ENCODE results near the gene KDF1. TPM values are rescaled to one million over a fixed set of nuclear protein-coding genes. Genes with fewer than 3 reads are reported as not detected.
A peak's percentile ranks its signal among the peaks of the same experiment; 100 is the strongest.

The KDF1 gene
- total RNA-seq, 1 experiment from 2014 or later: not detected

DNA sequence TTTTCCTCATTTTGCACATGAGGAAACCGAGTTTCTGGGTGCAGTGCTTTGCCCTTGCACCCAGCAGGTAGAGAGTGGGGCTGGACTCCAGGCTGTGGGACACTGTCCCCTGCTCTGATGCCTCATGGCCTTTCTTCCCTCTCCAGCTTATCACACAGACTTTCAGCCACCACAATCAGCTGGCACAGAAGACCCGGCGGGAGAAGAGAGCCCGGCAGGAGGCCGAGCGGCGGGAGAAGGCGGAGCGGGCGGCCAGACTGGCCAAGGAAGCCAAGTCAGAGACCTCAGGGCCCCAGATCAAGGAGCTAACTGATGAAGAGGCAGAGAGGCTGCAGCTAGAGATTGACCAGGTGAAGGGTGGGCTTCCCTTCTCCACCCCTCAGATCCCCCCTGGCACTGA, 19.0 kb downstream of the KDF1 start:
- in situ Hi-C loops (cut with HindIII; ENCODE audit: low pct_unique_long_range_greater_than_20kb, low sequenced_read_pairs): no loop called here
- DNase-seq (ENCODE audit: low read depth, low spot score): no peak

DNA sequence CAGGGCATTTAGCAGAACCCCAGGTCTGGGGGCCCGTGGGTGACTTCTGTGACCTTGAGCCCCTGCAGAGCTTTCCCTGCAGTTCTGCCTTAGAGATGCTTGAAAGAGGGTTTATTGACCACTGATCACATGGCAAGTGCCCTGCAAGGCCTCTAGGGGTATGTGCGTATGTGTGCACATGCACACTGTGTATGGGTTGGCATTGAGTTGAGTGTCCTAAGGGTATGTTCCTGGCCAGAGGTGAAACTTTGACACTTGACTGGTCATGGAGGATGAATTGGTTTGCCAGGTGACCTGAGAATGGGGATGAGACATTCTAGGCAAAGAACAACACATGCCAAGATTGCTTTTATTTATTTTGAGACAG, 21.6 kb downstream of the KDF1 start:
- no peak for DNase-seq (ENCODE audit: low read depth, low spot score)
- in situ Hi-C loops (cut with HindIII; ENCODE audit: low pct_unique_long_range_greater_than_20kb, low sequenced_read_pairs): no loop called here

DNA sequence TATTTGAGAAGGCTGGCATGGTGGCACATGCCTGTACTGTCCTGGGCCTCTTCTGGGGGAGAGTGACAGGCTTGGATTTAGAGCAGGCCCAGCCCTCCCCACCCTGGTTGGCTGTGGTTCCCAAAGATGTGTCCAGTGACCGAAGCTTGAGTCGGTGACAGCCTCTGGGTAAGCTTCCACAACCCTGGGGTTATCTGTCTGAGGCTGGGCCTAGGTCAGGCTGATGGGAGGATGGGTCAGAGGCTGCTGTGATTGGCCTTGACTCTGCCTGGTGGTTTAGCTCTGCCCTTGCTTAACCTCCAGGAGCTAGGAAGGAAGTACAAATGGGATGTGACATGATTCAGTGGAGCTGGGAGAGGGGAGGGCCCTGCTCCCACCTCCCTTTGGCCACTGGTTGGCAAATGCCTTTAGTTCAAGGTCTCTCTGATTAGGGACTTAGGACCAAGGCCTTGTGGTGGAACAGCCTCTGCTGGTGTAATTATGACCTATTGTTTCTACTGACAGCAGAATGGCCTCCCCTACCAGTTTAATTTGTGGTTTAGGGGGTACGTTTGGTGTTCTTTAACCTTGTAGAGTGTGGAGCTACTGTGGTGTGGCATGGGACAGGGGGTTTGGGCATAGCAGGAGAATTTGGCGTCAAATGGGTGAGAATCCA, 22.1 kb downstream of the KDF1 start:
- no peak for DNase-seq (ENCODE audit: low read depth, low spot score)
- in situ Hi-C loops (cut with HindIII; ENCODE audit: low pct_unique_long_range_greater_than_20kb, low sequenced_read_pairs): no loop called here

DNA sequence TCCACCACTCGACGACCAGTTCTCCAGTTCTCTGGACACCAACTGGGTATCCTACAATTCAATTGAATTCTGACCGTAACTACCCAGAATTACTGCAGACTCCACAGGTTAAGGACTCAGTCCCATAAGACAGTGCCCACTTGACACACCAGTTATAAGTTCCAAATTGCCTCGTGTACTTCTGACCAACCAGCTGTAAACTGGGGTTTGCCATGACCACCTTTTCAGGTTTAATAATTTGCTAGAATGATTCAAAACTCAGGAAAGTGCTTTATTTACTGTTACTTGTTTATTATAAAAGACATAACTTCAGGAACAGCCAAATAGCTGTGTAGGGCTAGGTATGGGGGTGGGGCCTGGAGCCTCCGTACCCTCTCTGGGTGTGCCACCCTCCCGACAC, 23.4 kb downstream of the KDF1 start:
- in situ Hi-C loops (cut with HindIII; ENCODE audit: low pct_unique_long_range_greater_than_20kb, low sequenced_read_pairs): no loop called here
- no peak for DNase-seq (ENCODE audit: low read depth, low spot score)

DNA sequence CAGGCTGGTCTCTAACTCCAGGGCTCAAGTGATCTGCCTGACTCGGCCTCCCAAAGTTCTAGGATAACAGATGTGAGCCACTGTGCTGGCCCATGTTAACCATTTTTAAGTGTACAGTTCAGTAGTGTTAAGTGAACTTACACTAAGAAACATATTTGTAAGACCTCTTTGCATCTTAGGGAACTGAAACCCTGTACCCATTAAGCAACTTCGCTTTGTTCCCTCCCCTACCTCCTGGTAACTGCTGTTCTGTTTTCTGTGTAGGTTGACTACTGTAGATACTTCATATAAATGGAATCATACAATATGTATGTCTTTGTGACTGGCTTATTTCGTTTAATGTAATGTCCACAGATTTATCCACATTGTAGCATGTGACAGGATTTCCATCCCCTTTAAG, 27.7 kb downstream of the KDF1 start:
- no peak for DNase-seq (ENCODE audit: low read depth, low spot score)
- in situ Hi-C loops (cut with HindIII; ENCODE audit: low pct_unique_long_range_greater_than_20kb, low sequenced_read_pairs): no loop called here

DNA sequence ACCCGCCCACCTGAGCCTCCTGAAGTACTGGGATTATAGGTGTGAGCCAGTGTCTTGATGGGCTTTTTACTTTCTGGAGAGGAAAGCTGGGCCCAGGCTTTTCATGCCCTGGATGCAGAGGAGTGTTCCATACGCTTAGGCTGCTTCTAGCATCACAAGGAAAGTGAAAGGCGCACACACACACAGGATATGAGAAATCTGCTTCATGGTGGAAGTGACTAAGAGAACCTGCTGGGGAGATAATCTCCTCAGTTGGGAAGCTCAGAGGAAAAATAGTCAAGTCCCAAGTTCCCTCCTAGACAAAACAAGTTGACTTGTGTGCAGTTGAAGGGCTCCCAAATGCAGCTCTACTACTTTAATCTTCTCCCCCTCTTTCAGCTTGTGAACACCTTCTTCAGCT, 36.6 kb downstream of the KDF1 start:
- in situ Hi-C loops (cut with HindIII; ENCODE audit: low pct_unique_long_range_greater_than_20kb, low sequenced_read_pairs): no loop called here
- DNase-seq (ENCODE audit: low read depth, low spot score): no peak

DNA sequence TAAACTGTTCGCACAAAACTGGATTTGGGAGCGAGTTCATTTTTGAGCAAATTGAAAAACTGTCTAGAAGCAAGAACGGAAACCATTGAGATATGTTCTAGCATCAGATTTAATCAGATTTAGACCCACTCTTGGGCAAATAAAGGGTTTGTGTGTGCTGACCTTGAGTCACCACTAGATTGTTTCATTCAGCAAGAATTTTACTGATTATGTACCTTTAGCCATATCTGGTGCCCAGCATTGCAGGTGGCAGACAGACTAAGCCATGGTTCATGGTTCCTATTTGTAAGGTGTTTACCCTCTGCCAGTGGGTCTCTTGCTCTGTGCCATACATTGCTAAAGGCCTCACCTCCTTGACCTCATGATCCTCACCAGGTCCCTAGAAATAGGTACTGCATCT, 37.4 kb downstream of the KDF1 start:
- in situ Hi-C loops (cut with HindIII; ENCODE audit: low pct_unique_long_range_greater_than_20kb, low sequenced_read_pairs): no loop called here

DNA sequence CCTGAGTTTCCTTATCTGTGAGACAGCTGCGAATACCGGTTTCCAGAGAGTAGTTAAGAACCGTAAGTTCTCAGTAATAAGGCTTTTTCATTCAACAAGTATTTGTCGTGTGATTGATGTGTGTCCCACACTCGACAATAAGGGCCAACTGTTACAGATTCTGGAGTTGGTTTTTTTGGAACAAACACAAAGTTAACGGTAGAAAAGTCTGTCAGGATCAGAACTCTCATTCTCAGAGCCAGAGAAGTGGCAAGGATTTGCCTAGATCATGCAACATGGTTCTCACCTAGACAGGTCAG, 37.9 kb downstream of the KDF1 start:
- in situ Hi-C loops (cut with HindIII; ENCODE audit: low pct_unique_long_range_greater_than_20kb, low sequenced_read_pairs): no loop called here
- no peak for DNase-seq (ENCODE audit: low read depth, low spot score)

More for the DNA sequence above, 37.4 kb downstream of the KDF1 start:
- DNase-seq (ENCODE audit: low read depth, low spot score): no peak

DNA sequence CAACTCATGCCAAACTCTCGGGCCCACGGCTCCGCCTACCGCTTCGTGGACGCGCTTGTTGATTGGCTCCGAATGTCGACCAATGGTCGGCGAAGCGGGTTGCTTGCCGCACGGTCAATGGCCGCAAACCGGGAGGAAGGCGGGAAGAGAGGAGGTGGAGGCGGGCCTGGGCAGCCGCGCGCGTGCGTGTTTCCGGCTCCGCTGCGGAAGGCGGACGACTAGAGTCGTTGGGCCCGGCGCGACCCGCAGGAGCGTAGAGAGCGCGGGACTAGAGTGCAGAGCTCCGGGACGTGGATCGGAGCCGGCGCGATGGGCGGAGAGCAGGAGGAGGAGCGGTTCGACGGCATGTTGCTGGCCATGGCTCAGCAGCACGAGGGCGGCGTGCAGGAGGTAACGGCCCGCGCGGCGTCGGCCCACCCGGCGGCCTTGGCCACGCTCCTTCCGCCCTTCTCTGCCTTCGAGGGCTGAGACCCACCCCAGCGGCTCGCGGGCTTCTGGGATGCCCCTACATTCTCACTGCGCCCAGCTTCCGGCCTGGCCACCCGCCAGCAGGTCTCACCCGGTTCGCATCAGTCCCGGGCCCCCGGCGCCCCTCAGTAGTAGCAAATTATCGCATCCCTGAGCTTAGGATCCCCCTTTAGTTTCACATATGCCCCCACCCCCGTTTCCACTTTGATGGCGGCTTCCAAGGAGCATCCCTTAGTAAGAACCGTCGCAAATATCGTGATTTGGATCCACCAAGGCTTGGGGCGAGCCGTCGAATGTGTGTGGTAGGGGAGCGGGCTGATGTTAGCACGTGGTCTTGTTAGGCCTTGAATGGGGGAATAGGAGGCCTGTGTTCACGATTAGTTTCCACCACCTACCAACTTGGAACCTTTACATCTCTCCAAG, 38.5 kb downstream of the KDF1 start, which contains the start of gene NUDC:
TSS of gene NUDC (plus strand) at position 204 of the 891 bp plus-strand sequence. CDS start at position 310, 106 bp downstream.
- in situ Hi-C loops (cut with HindIII; ENCODE audit: low pct_unique_long_range_greater_than_20kb, low sequenced_read_pairs): no loop called here
- peak; percentile 96 for DNase-seq (ENCODE audit: low read depth, low spot score)

DNA sequence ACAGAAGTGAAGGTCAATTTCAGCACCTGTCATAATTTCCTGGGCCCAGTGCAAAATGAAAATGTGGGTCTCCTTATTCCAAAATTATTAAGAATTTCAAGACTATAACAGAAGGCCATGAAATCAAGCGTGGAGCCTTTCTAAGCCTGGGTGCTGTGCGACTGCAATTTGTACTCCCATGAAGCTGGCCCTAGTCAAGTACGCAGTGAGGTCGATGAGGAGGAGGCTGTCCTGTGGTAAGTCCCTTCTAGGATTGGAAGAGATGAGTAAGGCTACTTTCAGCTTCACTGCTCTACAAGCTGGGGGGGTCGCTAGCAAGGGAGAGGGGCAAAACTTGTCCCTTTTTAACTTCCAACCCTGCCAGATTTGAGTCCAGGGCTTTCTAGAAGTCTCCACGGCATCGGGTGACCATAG, 39.1 kb downstream of the KDF1 start:
- in situ Hi-C loops (cut with HindIII; ENCODE audit: low pct_unique_long_range_greater_than_20kb, low sequenced_read_pairs): no loop called here
- no peak for DNase-seq (ENCODE audit: low read depth, low spot score)

DNA sequence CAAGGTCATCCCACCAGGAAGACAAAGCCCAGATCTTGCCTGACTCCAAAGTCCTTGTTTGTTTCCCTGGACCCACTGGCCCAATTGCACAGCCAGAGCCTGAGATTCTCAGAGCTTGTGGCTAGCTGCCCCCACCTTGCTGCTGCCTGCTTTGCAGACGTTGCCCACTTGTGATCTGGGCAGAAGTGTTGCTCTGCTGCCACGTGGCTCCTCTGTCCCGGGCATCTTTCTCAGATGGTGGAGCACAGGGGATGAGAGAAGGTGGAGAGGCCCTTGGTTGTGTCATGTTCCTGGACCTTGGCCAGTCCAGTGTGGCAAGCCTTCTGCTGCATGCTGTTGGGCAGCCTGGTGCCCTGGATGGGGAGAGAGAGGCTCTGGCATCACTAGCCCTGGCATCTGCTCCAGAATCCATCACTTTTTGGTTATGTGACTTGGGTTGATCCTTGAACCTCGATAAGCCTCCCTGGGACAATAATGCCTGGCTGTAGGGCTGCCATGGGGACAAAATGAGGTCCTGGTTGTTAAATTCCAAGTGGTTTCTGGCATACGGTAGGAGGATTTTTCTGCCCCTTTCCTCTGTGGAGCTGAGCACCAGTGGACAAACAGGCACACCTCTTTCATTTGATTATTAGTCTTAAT, 44.9 kb downstream of the KDF1 start:
- DNase-seq (ENCODE audit: low read depth, low spot score): no peak
- in situ Hi-C loops (cut with HindIII; ENCODE audit: low pct_unique_long_range_greater_than_20kb, low sequenced_read_pairs): no loop called here

DNA sequence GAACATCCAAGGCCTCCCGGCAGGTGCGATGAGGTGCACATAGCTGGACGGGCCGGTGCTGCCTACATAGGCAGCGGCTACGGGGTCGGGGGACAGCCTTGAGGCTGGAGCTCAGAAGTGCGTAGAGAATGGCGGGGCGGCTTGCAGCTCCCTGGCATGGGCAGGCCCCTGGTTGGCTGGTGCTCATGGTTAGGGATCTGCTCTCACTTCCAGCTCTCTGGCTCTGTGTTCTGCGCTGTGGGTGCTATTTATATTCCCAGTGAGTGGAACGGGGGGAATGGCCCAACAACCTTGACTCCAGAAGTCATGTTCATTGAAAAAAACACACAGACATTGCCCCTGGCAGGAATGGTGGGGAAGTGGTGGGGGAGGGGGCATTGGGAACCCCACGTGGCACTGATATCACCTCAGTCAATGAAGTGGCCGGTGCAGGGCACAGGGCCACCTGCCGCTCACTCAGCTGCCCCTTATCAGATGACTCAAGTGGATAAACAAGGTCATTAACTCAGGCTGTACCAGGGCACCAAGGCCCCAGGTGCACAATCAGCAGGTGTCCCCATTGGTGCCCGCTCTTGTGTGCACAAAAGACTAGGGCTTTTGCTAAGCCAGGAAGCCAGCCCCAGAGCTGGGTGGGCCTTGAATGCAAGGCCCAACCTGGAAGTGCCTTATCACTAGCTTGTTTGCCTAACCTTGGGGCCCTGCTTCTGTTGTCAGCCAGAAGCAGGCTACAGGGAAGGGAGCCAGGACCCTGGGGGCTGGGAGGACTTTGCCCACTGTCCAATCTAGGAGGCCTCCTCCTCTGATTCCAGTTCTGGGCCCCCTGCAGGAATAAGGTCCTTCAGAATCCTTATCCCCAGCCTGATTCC, 46.3 kb downstream of the KDF1 start, which contains the start of gene NR0B2:
TSS of gene NR0B2 (minus strand) at position 222 of the 866 bp plus-strand sequence. CDS start at position 187, 35 bp downstream.
- DNase-seq (ENCODE audit: low read depth, low spot score): no peak
- in situ Hi-C loops (cut with HindIII; ENCODE audit: low pct_unique_long_range_greater_than_20kb, low sequenced_read_pairs): no loop called here

DNA sequence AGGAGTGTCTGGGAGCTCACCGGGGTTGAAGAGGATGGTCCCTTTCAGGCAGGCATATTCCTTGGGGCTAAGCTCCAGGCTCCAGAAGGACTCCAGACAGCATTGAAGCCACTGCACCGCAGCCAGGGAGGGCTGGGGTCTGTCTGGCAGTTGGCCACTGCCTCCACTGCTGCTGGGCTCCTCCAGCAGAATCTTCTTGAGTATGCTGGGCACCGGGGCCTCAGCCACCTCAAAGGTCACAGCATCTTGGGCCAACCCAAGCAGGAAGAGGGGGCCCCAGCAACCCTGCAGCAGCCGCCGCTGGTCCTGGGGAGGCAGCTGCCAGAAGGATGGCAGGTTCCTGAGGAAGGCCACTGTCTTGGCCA, 46.9 kb downstream of the KDF1 start:
- in situ Hi-C loops (cut with HindIII; ENCODE audit: low pct_unique_long_range_greater_than_20kb, low sequenced_read_pairs): no loop called here
- no peak for DNase-seq (ENCODE audit: low read depth, low spot score)

DNA sequence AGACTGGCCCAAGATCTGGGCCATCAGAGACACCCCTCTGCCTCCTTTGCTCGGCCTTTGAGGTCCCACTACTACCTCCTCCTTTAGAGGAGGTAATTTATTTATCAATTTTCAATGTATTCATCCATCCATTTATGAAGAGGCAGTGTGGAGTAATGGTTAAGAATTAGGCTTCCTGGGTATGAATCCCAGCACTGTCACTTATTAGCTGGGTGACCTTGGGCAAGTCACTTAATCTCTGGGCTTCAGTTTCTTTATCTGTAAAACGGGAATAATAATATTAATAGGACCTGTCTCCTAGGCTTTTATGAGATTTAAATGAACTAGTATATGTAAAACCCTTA, 48.1 kb downstream of the KDF1 start:
- in situ Hi-C loops (cut with HindIII; ENCODE audit: low pct_unique_long_range_greater_than_20kb, low sequenced_read_pairs): no loop called here
- DNase-seq (ENCODE audit: low read depth, low spot score): no peak

DNA sequence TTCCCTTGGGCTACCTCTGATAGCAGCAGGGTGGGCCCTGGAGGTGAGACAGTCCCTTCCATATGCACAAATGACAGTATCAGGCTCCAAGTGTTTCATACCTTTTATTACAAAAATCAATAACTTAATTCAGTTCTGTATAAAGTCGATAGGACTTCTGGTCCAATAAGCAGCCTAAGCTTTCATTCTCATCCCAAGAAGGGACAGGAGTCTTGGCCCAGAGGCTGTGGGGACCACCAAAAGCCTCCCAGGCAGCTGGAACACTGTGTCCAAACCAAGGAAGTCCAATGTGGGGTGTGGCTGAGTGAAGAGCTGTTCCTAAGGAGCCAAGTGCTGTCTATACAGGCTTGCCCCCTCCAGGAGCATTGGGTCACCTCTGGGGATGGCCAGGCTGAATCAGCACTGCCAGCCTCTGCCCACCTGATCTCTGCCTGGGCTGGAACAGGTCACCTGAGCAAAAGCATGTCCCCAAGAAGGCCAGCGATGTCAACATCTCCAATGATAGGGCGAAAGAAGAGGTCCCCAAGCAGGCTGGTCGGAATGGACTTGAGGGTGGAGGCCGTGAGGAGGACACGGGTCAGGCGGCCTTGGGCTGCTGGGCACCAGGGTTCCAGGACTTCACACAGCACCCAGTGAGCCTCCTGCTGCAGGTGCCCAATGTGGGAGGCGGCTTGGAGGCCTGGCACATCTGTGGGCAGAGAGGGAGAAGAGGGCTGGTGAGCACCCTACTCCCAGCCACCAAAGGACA, 48.7 kb downstream of the KDF1 start:
- DNase-seq (ENCODE audit: low read depth, low spot score): no peak
- in situ Hi-C loops (cut with HindIII; ENCODE audit: low pct_unique_long_range_greater_than_20kb, low sequenced_read_pairs): no loop called here

DNA sequence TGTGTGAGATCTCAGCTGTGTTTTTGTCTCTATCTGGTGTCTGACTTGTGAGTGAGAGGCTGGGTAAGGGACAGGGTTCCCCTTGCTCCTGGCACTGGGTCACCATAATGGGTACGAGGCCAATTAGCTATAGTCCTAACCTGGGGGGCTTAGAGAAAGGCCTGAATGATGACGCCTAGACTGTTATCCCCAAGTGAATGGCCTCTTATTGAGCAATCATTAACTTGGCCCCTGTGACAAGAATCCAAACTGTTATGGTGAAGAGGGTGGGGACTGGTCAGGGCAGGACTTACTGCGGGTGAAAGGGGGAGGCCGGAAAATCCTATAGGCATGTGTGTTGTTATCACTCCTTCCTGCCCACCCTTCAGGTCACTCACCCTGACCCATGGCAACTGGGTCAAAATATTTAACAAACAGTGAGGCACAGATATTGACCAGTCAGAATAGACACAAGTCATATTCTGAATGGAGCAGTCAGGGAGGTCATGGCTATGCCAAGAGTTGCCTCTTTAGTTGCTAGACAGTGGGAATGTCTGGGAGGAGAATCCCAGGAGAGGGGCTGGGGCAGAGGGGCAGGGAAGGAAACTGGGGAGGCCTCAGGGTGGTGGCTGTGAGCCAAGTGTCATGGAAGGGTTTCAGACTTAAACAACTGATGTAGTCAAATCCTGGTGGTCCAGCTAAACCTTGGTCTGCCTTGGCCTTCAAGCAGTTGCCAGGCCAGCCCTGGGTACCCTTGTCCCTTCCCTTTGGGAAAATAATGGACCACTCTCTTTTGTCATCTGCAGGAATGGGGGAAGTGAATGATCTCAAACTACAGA, 49.7 kb downstream of the KDF1 start:
- in situ Hi-C loops (cut with HindIII; ENCODE audit: low pct_unique_long_range_greater_than_20kb, low sequenced_read_pairs): no loop called here

DNA sequence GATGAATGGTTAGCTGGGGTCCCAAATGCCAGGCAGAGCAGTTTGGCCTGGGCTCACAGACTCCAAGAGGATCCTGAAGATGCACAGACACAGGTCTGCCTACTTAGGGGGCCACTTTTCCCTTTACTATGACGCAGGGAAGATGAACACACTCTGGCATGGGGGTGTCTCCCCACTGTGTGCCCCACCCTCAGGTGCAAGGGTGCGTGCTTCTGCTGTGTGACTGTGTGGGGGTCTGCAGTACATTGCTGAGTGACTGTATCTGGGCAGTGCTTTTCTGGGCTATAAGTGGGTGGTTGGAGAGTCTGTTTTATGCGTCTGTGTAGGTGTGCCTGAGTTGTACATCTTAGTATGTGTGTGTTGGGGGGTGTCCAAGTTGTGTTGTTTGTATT, 50.3 kb downstream of the KDF1 start:
- in situ Hi-C loops (cut with HindIII; ENCODE audit: low pct_unique_long_range_greater_than_20kb, low sequenced_read_pairs): no loop called here

More for the DNA sequence above, 49.7 kb downstream of the KDF1 start:
- DNase-seq (ENCODE audit: low read depth, low spot score): no peak

More for the DNA sequence above, 50.3 kb downstream of the KDF1 start:
- no peak for DNase-seq (ENCODE audit: low read depth, low spot score)

Data from SK-MEL-5 (cell line).